ENCODE measurements around the gene POLG.

DNA sequence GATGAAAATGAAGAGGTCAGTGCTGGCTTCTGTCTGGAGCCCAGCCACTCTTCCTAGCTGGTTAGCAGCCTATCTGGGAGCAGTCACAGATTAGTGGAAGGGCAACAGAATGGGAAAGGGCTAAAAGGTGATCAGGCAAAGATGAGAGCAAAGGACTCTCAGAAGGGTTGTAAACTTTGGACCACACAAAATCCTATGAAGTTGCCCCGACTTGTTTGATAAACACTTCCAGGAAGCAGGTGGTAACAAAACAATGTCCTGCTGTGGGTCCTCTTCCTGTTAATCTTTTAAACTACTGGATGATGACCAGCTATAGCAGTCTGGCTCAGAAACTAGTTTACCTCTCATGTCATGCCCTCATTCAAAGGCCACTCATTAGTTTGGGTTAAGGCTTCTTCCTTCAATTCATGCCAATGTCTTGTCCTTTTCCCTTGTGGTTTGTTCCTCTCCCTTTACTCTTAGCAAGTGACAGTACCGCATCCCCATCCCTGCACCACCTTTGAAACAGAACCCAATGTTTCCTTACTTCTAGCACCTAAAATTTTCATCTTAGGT lies 19.2 kb downstream of the POLG start:
- TF ChIP-seq POLR2AphosphoS5 (IDR thresholded peaks at IDR 0.05; ENCODE audit: low read depth, low read length) = peak; percentile 55; the same call in 1 of the 2 replicates
- peak; percentile 50; the same call in 1 of the 2 replicates for TF ChIP-seq POLR2A (IDR thresholded peaks at IDR 0.05; ENCODE audit: low read depth, low read length)
- TF ChIP-seq TAF1 (IDR thresholded peaks at IDR 0.05; ENCODE audit: borderline replicate concordance, low read depth, low read length) = no peak

Data from GM12892 (cell line).